ENCODE data around the gene ELANE. TPM values are rescaled to one million over a fixed set of nuclear protein-coding genes. Genes with fewer than 3 reads are reported as not detected.
"Not testable (repeated sequence)": the region's sequence is repeated elsewhere in the genome, so short reads cannot be mapped to it uniquely, and the experiment has no call there.

The ELANE gene
- total RNA-seq, 1 donor = 0.09 TPM

DNA sequence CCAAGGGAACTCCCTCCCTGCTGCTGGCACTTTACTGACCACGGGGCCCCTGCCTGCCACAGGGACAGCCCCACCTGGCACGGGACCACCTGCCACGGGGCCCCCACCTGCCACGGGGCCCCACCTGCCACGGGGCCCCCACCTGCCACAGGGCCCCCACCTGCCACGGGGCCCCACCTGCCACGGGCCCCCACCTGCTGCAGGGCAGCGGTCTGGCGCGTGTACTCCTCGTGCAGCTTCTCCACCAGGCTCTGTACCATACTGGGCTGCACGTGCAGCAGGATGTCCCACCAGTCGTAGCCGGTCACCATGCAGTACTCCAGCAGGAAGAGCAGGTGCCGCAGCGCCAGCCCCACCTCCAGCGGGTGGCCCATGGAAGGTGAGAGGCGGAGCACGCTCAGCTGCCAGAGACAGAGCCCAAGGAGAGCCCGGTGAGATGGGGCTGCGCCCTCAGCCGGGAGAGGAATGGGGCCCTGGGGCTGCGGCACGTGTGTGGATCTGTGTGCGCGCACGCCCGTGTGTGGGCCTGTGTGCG lies 24.7 kb downstream of the ELANE start:
- TF ChIP-seq, protein P1, sequence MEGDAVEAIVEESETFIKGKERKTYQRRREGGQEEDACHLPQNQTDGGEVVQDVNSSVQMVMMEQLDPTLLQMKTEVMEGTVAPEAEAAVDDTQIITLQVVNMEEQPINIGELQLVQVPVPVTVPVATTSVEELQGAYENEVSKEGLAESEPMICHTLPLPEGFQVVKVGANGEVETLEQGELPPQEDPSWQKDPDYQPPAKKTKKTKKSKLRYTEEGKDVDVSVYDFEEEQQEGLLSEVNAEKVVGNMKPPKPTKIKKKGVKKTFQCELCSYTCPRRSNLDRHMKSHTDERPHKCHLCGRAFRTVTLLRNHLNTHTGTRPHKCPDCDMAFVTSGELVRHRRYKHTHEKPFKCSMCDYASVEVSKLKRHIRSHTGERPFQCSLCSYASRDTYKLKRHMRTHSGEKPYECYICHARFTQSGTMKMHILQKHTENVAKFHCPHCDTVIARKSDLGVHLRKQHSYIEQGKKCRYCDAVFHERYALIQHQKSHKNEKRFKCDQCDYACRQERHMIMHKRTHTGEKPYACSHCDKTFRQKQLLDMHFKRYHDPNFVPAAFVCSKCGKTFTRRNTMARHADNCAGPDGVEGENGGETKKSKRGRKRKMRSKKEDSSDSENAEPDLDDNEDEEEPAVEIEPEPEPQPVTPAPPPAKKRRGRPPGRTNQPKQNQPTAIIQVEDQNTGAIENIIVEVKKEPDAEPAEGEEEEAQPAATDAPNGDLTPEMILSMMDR (IDR thresholded peaks at IDR 0.05; ENCODE audit: insufficient read depth, low read length) = no peak
- no peak overlapping the region for H3K4me3 ChIP-seq (ENCODE audit: low read depth, low read length)
- DNase-seq (ENCODE audit: low read depth) = no peak

DNA sequence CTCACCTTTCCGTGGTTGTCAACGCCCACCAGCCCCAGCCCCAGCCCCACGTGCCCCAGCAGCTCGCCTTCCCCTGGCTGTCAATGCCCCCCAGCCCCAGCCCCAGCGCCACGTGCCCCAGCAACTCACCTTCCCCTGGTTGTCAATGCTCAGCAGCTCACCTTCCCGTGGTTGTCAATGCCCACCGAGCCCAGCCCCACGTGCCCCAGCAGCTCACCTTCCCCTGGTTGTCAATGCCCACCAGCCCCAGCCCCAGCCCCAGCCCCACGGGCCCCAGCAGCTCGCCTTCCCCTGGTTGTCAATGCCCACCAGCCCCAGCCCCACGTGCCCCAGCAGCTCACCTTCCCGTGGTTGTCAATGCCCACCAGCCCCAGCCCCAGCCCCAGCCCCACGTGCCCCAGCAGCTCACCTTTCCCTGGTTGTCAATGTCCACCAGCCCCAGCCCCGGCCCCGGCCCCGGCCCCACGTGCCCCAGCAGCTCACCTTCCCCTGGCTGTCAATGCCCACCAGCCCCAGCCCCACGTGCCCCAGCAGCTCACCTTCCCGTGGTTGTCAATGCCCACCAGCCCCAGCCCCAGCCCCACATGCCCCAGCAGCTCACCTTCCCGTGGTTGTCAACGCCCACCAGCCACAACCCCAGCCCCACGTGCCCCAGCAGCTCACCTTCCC lies 26.0 kb downstream of the ELANE start:
- not testable (repeated sequence) for H3K4me3 ChIP-seq (ENCODE audit: low read depth, low read length); DNase-seq (ENCODE audit: low read depth)

DNA sequence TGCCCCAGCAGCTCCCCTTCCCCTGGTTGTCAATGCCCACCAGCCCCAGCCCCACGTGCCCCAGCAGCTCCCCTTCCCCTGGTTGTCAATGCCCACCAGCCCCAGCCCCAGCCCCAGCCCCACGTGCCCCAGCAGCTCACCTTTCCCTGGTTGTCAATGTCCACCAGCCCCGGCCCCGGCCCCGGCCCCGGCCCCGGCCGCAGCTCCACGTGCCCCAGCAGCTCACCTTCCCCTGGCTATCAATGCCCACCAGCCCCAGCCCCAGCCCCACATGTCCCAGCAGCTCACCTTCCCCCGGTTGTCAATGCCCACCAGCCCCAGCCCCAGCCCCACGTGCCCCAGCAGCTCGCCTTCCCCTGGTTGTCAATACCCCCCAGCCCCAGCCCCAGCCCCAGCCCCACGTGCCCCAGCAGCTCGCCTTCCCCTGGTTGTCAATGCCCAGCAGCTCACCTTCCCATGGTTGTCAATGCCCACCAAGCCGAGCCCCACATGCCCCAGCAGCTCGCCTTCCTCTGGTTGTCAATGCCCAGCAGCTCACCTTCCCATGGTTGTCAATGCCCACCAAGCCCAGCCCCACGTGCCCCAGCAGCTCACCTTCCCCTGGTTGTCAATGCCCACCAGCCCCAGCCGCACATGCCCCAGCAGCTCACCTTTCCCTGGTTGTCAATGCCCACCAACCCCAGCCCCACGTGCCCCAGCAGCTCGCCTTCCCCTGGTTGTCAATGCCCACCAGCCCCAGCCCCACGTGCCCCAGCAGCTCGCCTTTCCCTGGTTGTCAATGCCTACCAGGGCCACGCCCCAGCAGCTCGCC lies 26.9 kb downstream of the ELANE start:
- H3K4me3 ChIP-seq (ENCODE audit: low read depth, low read length) = not testable (repeated sequence)

DNA sequence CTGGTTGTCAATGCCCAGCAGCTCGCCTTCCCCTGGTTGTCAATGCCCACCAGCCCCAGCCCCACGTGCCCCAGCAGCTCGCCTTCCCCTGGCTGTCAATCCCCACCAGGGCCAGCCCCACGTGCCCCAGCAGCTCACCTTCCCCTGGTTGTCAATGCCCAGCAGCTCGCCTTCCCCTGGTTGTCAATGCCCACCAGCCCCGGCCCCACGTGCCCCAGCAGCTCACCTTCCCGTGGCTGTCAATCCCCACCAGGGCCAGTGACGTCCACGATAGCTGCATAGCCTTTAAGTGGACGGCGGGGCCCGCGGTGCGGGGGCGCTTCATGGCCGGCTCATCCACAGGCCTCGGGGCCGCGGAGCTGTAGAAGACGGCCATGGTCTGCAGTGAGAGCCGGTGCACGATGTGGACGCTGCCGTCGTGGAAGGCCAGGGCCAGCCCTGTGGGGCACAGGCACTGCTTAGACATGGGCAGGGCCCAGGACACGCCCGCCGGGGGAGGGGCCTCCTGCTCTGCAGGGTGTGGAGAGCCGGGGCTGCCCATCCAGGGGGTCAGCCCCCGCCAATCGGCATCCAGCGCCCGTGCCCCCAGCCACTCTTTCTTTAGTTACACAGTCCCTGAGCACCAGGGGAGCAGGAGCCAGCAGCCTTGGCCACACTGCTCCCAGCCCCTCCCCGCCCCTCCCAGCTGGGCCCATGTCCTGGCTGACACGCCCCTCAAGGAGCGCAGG lies 27.8 kb downstream of the ELANE start:
- TF ChIP-seq, protein P1 (IDR thresholded peaks at IDR 0.05; ENCODE audit: insufficient read depth, low read length) = no peak
- no peak overlapping the region for H3K4me3 ChIP-seq (ENCODE audit: low read depth, low read length)
- DNase-seq (ENCODE audit: low read depth) = no peak

More for the DNA sequence above, 26.9 kb downstream of the ELANE start:
- not testable (repeated sequence) for DNase-seq (ENCODE audit: low read depth)

DNA sequence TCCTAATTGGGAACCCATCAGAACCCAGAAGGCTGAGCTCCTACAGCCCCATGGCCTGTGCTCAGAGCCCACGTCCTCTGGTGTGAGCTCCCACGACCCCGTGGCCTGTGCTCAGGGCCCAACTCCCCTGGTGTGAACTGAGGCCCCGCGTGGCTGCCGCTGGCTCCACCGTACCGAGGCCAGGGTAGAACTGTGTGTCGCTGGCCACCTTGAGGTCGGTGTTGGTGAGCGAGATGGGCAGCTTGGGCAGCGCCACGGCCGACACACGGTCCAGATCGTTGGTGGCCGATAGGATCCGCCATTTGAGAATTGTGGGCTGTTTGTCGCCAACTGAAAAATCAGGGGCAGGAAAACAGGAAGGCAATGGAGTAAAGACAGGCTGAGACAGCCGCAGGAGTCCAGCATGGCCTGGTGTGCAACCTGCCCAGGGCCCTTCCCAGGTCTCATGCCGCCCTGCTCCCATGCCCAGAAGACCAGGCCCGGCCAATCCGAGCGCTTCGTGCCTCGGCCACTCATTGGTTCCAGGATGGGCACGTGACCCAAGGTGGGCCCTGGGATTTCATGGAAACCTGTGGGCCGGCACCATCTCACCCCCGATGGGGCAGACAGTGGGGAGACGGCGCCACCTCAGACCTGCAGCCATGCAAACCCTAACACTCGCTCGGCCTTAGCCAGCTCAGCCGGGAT lies 29.4 kb downstream of the ELANE start:
- H3K4me3 ChIP-seq (ENCODE audit: low read depth, low read length) = no peak overlapping the region
- DNase-seq (ENCODE audit: low read depth) = no peak
- TF ChIP-seq, protein P1 (IDR thresholded peaks at IDR 0.05; ENCODE audit: insufficient read depth, low read length) = no peak

DNA sequence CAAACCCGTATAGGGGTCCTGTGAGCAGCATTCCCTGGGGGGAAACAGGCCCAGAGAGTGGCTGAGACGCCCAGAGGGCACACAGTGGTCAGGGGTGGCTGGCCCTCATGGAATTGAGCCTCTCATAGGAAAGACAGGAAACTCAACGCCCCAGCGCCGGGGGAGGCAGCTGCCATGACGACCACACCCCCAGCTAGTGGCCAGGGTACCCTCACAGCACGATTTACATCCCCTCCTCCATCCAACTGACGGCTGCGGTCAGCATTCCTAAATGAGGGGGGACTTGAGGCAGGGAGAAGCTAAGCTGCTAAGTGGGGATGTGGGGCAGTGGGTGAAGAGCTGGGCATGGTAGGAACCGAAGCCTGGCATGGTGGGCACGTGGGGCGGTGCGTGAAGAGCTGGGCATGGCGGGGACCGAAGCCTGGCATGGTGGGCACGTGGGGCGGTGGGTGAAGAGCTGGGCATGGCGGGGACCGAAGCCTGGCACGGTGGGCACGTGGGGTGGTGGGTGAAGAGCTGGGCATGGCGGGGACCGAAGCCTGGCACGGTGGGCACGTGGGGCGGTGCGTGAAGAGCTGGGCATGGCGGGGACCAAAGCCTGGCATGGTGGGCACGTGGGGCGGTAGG lies 30.9 kb downstream of the ELANE start:
- DNase-seq (ENCODE audit: low read depth) = no peak
- TF ChIP-seq, protein P1 (IDR thresholded peaks at IDR 0.05; ENCODE audit: insufficient read depth, low read length) = no peak
- no peak overlapping the region for H3K4me3 ChIP-seq (ENCODE audit: low read depth, low read length)

DNA sequence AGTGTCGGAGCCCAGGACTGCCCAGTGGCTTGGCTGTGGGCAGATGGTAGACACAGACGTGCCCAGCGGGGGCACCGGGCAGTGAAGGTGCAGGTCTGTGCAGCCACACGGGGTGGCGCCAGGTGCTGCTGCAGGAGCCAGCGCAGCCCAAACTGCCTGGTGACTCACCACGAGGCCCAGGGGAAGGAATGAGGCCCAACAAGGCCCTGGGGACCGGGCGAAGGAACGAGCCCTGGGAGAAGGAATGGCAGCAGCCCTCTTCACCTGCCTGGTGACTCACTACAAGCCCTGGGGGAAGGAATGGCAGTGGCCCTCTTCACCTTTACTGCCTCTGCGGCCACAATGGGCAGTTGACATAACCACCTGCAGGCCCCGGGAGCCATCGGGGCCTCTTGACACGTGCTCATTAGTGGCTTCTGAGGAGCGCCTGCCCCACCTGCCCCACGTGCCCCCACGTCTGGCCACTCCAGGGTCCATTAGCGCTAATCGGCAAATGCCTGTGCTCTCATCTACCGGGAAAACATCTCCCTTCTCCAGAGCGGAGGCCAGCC lies 31.6 kb downstream of the ELANE start:
- TF ChIP-seq, protein P1 (IDR thresholded peaks at IDR 0.05; ENCODE audit: insufficient read depth, low read length) = no peak
- no peak overlapping the region for H3K4me3 ChIP-seq (ENCODE audit: low read depth, low read length)
- no peak for DNase-seq (ENCODE audit: low read depth)

Measured in fibroblast of the aortic adventitia (primary cell).